NCI-H146 treated with DMSO at 0.1 percent for 48 hours (cell line): ENCODE data around the gene MYADML2.

Experiments
- DNase-seq: peaks from one replicate; lab custom pipeline; 2025; ENCODE audit not compliant: unreplicated experiment; lab: John Stamatoyannopoulos, UW

MYADML2 gene

GRCh38 chr17:81901167-81902022, 45.6 kb downstream of the MYADML2 start:
- no peak for DNase-seq

DNA sequence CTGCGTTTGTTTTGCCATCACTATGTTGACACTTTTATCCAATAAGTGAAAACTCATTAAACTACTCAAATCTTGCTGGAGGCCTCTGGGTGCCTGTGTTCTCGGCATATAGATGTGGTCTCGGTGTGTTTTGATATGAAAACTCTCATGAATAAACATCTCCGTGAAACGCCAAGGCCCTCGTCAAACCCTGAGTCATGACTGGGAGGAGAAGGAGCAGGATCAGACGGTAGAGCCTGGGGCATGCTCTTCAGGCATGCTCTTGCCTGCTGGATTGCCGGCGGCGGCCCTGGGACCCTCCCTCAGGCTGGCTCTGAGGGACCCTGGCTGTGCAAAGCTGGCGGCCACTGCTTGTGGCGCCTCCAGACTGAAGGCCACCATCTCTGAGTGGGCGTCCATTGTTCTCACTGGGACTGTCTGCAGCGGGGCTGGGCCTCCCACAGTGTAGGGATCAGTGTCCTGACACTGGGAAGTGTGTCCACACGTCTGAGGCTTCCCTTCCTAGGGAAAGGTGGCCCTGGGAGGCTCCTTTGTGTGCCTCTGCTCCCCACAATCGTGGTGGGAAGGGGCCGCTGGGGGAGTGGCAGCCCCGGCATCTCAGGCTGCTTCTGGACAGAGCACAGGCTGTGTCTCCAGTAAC, 46.7 kb downstream of the MYADML2 start:
- no peak for DNase-seq

GRCh38 chr17:81899514-81900166, 47.4 kb downstream of the MYADML2 start:
- DNase-seq = no peak

GRCh38 chr17:81898885-81899284, 48.1 kb downstream of the MYADML2 start:
- DNase-seq = no peak

DNA sequence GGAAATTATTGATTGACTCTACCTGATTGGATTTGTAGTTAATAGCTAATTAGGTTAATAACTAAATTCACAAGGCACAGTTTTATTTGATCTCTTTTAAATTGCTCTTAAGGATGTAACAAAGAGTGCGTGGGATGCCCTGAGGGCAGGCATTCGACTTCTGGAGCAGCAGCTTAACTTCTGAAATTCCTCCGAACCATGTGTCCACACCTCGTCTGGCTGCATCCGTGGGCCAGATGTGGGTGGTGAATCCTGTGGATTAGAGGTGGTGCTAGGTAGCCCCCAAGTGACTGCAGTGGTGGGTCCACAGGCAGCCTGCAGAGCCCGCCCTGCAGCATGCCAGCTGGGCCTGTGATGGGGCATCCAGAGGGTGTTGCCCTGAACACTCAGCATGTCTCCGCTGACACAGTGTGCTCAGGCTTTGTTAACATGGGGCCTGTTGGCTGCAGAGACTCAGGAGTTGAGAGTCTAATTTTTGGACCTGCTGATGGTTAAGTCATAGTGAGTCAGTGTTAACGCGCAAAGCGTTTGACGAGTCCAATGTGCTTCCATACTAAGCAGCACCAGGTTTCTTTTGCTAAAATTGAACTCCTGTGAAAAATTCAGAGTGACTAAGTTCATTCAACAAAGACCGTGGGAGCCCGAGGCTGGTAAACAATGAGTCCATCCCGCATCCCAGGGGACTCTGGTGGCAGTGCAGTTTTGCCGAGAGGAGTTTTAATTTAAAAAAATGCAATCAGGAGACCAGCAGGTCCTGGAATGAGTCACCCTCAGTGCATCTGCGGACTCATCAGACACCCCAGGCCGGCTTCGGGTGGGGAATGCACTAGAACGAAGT, 48.8 kb downstream of the MYADML2 start:
- DNase-seq = no peak

DNA sequence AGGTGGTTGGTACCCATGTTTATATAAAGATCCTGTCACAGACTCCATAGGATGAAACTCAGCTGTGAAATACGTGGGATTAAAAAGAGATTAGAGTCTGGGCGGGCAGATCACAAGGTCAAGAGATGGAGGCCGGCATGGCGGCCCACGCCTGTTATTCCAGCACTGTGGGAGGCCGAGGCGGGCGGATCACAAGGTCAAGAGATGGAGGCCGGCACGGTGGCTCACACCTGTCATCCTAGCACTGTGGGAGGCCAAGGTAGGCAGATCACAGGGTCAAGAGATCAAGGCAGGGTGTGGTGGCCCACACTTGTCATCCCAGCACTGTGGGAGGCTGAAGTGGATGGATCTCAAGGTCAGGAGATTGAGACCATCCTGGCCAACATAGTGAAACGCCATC, 51.6 kb downstream of the MYADML2 start:
- no peak for DNase-seq

- no peak for DNase-seq
Measured at GRCh38 chr17:81891303-81891552, 55.8 kb downstream of the MYADML2 start.

- no peak for DNase-seq
Measured at GRCh38 chr17:81890447-81891302, 56.4 kb downstream of the MYADML2 start.
